Embryonic facial prominence (tissue), 1 donor: ENCODE measurements around the gene HYAL4.
A peak's percentile ranks its signal among the peaks of the same experiment; 100 is the strongest.
"Not testable (repeated sequence)": the region's sequence is repeated elsewhere in the genome, so short reads cannot be mapped to it uniquely, and the experiment has no call there.

Source experiments
- DNase-seq: peaks from one replicate; pipeline ENCODE4 v3.0.0-alpha.2; 2016; ENCODE audit errors: extremely low spot score

HYAL4 gene, protein sequence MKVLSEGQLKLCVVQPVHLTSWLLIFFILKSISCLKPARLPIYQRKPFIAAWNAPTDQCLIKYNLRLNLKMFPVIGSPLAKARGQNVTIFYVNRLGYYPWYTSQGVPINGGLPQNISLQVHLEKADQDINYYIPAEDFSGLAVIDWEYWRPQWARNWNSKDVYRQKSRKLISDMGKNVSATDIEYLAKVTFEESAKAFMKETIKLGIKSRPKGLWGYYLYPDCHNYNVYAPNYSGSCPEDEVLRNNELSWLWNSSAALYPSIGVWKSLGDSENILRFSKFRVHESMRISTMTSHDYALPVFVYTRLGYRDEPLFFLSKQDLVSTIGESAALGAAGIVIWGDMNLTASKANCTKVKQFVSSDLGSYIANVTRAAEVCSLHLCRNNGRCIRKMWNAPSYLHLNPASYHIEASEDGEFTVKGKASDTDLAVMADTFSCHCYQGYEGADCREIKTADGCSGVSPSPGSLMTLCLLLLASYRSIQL

GRCh38 chr7:123844712-123845219 is at the start of gene HYAL4:
Gene HYAL4 (plus strand): TSS chr7:123845169. CDS start chr7:123868274, 23,105 bp downstream.
- no peak for DNase-seq

DNA sequence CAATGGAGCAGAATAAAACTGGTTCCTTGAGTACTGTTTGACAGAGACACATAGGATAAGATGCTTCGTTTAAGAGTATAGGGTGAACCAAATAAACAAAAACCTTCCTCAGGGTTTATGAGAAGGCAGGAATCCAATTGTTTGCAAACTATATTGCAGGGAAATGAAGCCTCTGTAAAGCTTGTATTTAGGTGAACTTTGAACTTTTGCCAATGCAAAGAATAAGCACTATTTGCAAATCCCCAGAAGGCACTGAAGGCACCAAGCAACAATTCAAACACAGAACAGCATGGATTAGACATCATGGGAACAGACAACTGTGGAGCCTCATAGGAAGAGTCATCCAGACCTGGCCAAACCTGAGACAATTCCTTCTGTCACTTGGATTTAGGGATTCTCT is 49.1 kb upstream of the HYAL4 start:
- DNase-seq, result no peak

DNA sequence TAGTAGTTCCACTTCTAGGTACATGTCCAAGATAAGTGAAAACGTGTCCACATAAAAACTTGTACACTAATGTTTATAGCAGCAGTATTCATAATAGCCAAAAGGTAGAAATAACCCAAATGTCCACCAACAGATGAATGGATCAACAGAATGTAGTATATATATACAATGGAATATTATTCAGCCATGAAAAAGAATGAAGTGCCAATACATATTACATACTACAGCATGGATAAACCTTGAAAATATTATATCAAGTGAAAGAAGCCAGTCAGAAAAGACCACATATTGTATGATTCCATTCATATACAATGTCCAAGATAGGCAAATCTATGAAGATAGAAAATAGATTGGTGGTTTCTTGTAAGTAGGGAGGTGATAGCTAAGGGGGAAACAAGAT is 48.4 kb upstream of the HYAL4 start:
- DNase-seq, result no peak

DNA sequence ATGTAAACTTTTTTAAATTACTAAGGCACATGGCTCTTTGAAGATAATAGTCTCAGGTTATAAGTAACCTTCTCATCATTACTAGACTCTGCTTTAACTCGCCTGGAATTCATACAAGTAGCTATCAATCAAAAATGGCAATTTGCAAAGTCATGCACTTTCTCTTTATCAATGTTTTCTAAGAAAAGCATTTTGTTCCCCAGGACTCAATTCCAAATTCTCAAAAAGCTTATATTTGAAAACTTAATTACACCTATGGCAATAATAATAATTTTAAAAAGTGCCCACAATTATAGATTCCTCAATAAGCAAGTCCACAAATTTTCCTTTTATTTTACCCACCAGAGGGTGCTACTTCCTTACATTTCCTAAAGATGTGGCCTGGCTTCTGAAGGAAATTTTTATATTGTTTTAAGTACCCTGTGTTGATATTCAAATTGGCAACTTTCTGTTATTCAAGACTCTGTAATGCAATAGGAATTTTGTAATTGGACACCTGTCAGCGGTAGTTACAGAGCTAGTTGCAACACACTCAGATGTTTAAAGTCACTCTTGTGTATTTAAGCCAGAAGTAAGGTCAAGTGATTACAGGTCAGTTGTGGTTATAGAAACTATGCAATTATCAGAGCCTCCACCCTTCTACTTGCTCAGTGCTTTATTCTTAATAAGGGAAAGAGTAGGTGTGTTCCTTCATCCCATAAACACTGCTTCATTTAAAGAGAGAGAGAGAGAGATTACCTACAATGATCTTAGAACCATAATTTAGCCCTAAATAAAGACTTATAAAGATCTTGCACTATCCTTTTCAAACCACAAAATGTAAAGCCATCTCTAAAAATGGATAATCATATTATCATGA is 47.1 kb upstream of the HYAL4 start:
- DNase-seq, result peak; percentile 21

DNA sequence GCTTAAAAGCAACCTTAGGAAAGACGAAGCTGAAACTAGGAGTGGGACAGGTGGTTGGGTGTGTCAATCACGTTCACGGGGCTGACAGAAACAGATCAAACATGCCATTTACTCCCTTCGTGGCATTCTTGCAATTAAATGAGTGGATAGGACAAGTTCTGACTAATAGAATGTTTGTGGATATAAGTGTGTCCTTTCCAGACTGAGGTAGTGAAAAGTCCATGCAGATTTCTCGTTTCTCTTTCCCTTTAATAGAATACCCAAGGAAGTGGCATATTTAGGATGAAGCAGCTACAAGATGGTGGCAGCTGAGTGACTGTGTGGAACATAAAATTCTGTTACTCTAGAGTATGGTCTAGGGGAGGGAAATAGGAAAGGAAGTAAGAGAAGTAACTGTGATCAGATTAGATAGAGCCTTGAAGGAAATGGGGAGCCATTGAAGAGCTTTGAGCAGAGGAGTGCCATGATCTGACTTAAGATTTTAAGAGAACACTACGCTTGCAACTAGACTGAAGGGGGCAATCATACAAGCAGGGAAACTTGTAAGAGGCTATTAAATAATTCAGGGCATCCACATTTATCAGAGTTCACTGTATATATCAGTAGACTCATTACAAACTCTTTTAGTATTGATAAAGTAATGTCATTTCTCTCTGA is 46.3 kb upstream of the HYAL4 start:
- no peak for DNase-seq

DNA sequence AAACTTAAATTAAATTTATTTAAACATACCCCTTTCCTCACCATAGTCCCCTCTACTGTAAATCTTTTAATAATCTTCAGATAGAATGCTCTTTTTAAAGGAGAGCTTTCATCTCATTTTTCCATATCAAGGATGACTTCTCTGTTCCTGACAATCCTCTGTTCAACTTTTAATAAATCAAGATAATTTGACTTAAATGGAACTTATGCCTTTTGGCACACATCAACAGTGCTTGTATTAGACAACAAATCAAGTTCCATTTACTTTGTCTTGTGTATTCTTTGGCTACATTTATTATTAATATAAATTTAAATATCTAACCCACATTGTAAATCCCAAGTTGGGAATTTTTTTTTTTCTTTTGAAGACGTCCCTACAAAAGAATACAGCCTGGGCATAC is 42.7 kb upstream of the HYAL4 start:
- no peak for DNase-seq

DNA sequence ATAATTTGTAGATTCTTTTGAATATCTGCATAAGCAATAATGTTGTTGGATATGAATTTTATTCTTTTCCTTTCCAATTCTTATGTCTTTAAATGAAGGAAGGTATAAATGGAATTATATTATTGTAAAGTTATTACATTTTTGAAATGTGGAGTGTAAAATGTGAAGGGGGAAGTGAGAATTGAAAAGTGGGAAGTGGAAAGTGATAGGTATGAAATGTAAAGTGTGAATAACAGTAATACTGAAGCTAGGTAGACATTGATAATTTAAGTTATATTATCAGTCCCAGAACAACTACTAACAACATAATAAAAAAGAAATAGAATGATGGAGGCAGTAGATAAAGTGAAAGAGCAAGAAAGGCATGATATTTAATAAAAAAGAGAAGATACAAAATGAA is 39.7 kb upstream of the HYAL4 start:
- no peak for DNase-seq

DNA sequence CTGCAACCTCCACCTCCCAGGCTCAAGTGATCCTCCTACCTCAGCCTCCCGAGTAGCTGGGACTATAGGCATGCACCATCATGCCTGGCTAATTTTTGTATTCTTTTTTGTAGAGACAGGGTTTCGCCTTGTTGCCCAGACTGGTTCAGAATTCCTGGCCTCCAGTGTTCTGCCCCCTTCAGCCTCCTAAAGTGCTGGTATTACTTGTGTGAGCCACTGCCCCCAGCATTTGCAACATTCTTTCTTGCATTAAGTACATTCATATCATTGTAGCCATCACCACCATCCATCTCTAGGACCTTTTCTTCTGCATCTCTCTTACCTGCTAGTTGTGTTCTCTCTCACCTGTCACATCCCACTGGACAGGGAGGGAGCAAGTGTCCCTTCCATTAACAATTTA is 35.5 kb upstream of the HYAL4 start:
- DNase-seq, result no peak

DNA sequence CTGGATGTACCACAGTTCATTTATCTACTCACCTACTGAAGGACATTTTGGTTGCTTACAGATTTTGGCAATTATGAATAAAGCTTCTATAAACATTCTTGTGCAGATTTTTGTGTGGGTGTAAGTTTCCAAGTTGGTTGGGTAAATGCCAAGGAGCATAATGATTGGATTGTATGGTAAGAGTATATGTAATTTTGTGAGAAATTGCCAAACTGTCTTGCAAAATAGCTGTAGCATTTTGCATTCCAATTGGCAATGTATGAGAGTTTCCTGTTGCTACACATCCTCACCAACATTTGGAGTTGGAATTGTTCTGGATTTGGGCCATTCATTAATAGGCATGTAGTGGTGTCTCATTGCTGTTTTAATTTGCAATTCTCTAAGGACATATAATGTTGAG is 33.9 kb upstream of the HYAL4 start:
- no peak for DNase-seq

DNA sequence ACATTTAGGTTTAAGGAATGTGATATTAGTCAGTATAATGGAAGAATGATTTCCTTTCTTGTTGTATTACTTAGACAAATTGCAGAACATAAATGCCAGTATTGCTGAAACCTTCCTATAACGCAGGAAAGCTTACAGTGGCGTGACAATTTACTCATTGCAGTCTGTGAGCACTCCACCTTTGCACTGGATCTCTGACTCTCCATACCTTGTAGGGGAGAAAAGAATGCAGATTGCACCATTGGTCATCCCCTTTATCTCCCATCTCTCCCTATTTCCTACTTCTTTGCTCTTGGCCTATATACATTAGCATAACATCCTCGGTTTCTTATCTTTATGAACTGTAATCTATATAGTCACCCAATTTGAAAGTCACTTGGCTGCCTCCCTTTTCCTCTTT is 28.1 kb upstream of the HYAL4 start:
- DNase-seq, result no peak

- no peak for DNase-seq
Observed at GRCh38 chr7:123819001-123819400, 26.0 kb upstream of the HYAL4 start.

GRCh38 chr7:123819795-123820194 is 25.2 kb upstream of the HYAL4 start:
- not testable (repeated sequence) for DNase-seq

GRCh38 chr7:123820864-123821263 is 24.1 kb upstream of the HYAL4 start:
- no peak for DNase-seq

- no peak for DNase-seq
Observed at GRCh38 chr7:123821320-123821719, 23.6 kb upstream of the HYAL4 start.

DNA sequence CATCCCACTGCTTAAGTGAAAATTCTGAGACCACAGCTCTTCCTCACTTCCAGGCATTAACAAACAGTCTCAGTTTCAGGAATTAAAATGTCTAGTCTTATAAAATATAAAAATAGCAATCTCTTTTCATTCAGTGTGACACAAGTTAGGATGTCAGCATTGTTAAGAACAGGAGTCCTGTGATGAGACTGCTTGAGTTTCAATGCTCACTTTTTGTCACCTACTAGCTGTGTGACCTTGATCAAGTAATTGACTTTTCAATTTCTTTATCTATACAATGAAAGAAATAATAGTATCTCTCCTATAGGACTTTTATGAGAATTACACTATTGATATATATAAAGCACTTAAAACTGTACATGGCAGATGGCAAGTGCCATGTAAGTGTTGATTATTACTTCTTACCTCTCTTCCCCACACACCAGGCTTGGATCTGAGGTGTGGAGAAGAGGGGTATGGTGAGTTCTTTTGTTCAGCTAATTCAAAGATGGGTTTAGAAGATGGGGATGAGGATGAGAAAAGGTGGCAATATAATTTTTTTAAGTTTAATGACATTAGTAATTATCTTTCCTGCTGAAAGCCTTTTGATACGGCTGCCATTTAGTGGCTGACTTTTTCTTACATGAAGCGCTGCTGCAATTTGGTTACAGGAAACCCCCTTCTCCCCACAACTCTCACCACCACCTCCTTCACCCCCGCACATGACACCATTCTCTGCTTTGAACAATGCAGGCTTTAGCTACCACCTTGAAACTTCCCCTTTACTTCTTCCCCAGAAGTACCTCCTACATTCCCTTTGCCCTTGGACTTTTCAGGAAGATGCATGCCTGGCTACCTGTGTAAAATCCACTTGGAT is 20.8 kb upstream of the HYAL4 start:
- no peak for DNase-seq

- DNase-seq, result no peak
Observed at GRCh38 chr7:123824754-123825067, 20.3 kb upstream of the HYAL4 start.

DNA sequence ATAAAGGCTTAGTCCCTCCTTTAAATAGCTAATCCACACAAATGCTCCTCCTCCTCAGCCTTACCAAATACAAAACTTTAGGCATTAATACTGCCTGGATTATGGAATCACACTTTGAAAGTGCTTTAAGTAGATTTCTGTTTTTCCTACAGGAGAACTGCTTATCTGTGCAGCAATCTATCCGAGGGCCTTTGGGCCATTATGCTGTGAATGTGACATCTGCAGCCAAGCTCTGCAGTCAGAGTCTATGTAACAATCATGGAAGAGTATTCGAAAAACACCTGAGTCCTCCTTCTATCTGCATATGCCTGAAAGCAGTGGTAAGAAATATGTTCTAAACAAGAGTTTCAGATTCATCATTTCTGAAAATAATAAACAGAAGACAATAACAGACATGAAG is 16.2 kb upstream of the HYAL4 start:
- DNase-seq, result no peak

DNA sequence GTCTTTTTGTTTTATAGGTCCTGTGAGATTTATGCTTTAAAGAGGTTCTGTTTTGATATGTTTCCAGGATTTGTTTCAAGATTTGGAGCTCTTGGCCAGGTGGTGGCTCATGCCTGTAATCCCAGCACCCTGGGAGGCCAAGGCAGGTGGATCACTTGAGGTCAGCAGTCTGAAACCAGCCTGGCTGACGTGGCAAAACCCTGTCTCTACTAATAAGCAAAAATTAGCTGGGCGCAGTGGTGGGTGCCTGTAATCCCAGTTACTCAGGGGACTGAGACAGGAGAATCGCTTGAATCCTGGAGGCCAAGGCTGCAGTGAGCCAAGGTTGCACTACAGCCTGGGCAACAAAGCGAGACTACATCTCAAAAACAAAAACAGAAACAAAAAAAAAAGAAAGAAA is 8.3 kb upstream of the HYAL4 start:
- DNase-seq, result no peak

GRCh38 chr7:123839106-123839505 is 5.9 kb upstream of the HYAL4 start:
- not testable (repeated sequence) for DNase-seq

- not testable (repeated sequence) for DNase-seq
Observed at GRCh38 chr7:123844142-123844541, 827 bp upstream of the HYAL4 start.

DNA sequence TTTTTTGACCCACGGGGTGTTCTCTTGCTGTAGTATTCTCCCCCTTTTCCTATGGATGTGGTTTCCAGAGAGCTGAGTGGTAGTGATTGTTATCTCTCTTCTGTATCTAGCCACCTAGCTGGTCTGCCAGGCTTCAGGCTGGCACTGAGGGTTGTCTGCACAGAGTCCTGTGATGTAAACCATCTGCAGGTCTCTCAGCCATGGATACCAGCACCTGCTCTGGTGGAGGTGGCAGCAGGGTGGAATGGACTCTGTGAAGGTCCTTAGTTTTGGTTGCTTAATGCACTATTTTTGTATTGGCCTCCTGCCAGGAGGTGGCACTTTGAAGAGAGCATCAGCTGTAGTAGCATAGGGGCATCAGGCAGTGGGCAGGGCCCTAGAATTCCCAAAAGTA is 851 bp downstream of the HYAL4 start:
- no peak for DNase-seq
